DND-41 (cell line): ENCODE results near the gene CERK.

Experiments used
- ATAC-seq: fragments of 200-7000 bp; cut with Tn5 transposase; 3 replicates; pipeline ENCODE4 v1.9.1; 2021; ENCODE audit warnings: low read depth; ENCODE audit not compliant: insufficient read depth
- DNase-seq: peaks from one replicate; pipeline ENCODE4 v3.0.0-alpha.2; 2020
- H2AFZ ChIP-seq: 2 replicates; pipeline ENCODE4 v1.6.0; 2012; ENCODE audit warnings: low read depth, low read length
- H3K27ac ChIP-seq: 2 replicates; pipeline ENCODE4 v1.5.1; 2012; ENCODE audit warnings: low read length, inconsistent platforms
- H3K27me3 ChIP-seq: fragments of 200-600 bp; sonication (generic); 2 replicates; pipeline ENCODE4 v1.6.0; 2012; ENCODE audit warnings: low read length, mild to moderate bottlenecking, inconsistent platforms; ENCODE audit not compliant: insufficient read depth, poor library complexity
- H3K36me3 ChIP-seq: 2 replicates; pipeline ENCODE4 v1.5.1; 2012; ENCODE audit warnings: low read length, inconsistent platforms; ENCODE audit not compliant: insufficient read depth
- H3K4me1 ChIP-seq: 2 replicates; pipeline ENCODE4 v1.5.1; 2012; ENCODE audit warnings: mild to moderate bottlenecking, low read length; ENCODE audit not compliant: insufficient read depth
- H3K4me2 ChIP-seq: 2 replicates; pipeline ENCODE4 v1.6.0; 2012; ENCODE audit warnings: mild to moderate bottlenecking, moderate library complexity, low read length, inconsistent platforms; ENCODE audit not compliant: insufficient read depth
- H3K4me3 ChIP-seq, 2 experiments: fragments of 200-600 bp in 1 of 2; shearing (Covaris generic) in 1 of 2; 2 replicates each; pipeline ENCODE4 v1.5.1; 2012 to 2016; ENCODE audit warnings: inconsistent platforms in 2 of 2, low read length in 2 of 2, mild to moderate bottlenecking in 2 of 2, low read depth in 1 of 2, moderate library complexity in 1 of 2
- H3K79me2 ChIP-seq: 2 replicates; pipeline ENCODE4 v1.6.0; 2012; ENCODE audit warnings: low read length, inconsistent platforms; ENCODE audit not compliant: insufficient read depth
- H3K9ac ChIP-seq: 2 replicates; pipeline ENCODE4 v1.6.0; 2012; ENCODE audit warnings: low read depth, mild to moderate bottlenecking, inconsistent platforms, low read length, moderate library complexity
- H3K9me3 ChIP-seq: 2 replicates; pipeline ENCODE4 v1.5.1; 2012; ENCODE audit warnings: low read length, moderate library complexity, mild to moderate bottlenecking, inconsistent platforms; ENCODE audit not compliant: insufficient read depth, severe bottlenecking
- H4K20me1 ChIP-seq: 2 replicates; pipeline ENCODE4 v1.6.0; 2012; ENCODE audit warnings: low read length; ENCODE audit not compliant: insufficient read depth
- CTCF ChIP-seq: IDR thresholded peaks from 2 replicates; pipeline ENCODE4 v1.5.1; 2012; ENCODE audit warnings: borderline replicate concordance, low read length, moderate library complexity, mild to moderate bottlenecking; ENCODE audit not compliant: poor library complexity, severe bottlenecking; ENCODE audit errors: extremely low read depth
- EZH2 ChIP-seq: IDR thresholded peaks from 3 replicates; pipeline ENCODE4 v1.6.1; 2012; ENCODE audit warnings: borderline replicate concordance, low read depth, mild to moderate bottlenecking, moderate library complexity, low read length, inconsistent platforms; ENCODE audit not compliant: severe bottlenecking

The CERK gene

GRCh38 chr22:46677323-46678002 is 60.6 kb downstream of the CERK start:
- Histone ChIP-seq H3K9me3 (no peaks in the 10 kb centered on the region), H3K27me3 (no peaks in the 10 kb centered on the region), H3K27ac (no peak overlapping the region), H3K9ac (no peak overlapping the region), H3K4me2 (no peak overlapping the region), H3K4me3 (no peak overlapping the region), H4K20me1 (peaks cover 26% of the 10 kb centered on the region), H3K79me2 (no peaks in the 10 kb centered on the region; the same call in 1 of the 2 replicates), H2AFZ (no peak overlapping the region), H3K36me3 (peaks cover 80% of the 10 kb centered on the region), H3K4me1 (no peaks in the 10 kb centered on the region)
- no peak for ATAC-seq
- DNase-seq, result no peak
- TF ChIP-seq EZH2, result no peak

- Histone ChIP-seq H3K4me1 (no peaks in the 10 kb centered on the region), H3K4me3 (no peak overlapping the region), H2AFZ (no peak overlapping the region), H3K4me2 (no peak overlapping the region), H3K27ac (no peak overlapping the region), H3K9me3 (no peaks in the 10 kb centered on the region), H3K27me3 (no peaks in the 10 kb centered on the region), H3K79me2 (no peaks in the 10 kb centered on the region; the same call in 1 of the 2 replicates), H3K9ac (no peak overlapping the region), H3K36me3 (peaks cover 80% of the 10 kb centered on the region), H4K20me1 (peaks cover 26% of the 10 kb centered on the region)
- no peak for TF ChIP-seq EZH2
- TF ChIP-seq CTCF, result no peak
- no peak for DNase-seq
- no peak for ATAC-seq
Measured at GRCh38 chr22:46676881-46677280, 61.2 kb downstream of the CERK start.

GRCh38 chr22:46676479-46676878 is 61.6 kb downstream of the CERK start:
- no peaks in the 10 kb centered on the region for H3K27me3 ChIP-seq
- no peak overlapping the region for H3K9ac ChIP-seq
- H3K4me3 ChIP-seq, result no peak overlapping the region
- no peak for TF ChIP-seq EZH2
- no peak for TF ChIP-seq CTCF
- H3K9me3 ChIP-seq, result no peaks in the 10 kb centered on the region
- peak overlapping the region; percentile 20; the same call in 1 of the 2 replicates for H3K27ac ChIP-seq
- H3K4me1 ChIP-seq, result no peaks in the 10 kb centered on the region
- H3K36me3 ChIP-seq, result peaks cover 80% of the 10 kb centered on the region
- H3K4me2 ChIP-seq, result no peak overlapping the region
- peaks cover 26% of the 10 kb centered on the region for H4K20me1 ChIP-seq
- no peaks in the 10 kb centered on the region; the same call in 1 of the 2 replicates for H3K79me2 ChIP-seq
- DNase-seq (no peak), ATAC-seq (no peak)
- H2AFZ ChIP-seq, result no peak overlapping the region

GRCh38 chr22:46675938-46676337 is 62.1 kb downstream of the CERK start:
- no peaks in the 10 kb centered on the region; the same call in 1 of the 2 replicates for H3K79me2 ChIP-seq
- no peak overlapping the region for H3K4me3 ChIP-seq
- peaks cover 26% of the 10 kb centered on the region for H4K20me1 ChIP-seq
- no peak overlapping the region for H2AFZ ChIP-seq
- ATAC-seq (no peak), DNase-seq (no peak)
- no peaks in the 10 kb centered on the region for H3K4me1 ChIP-seq
- H3K27me3 ChIP-seq, result no peaks in the 10 kb centered on the region
- TF ChIP-seq EZH2, result no peak
- no peak for TF ChIP-seq CTCF
- no peaks in the 10 kb centered on the region for H3K9me3 ChIP-seq
- H3K4me2 ChIP-seq, result no peak overlapping the region
- H3K27ac ChIP-seq, result no peak overlapping the region
- peaks cover 81% of the 10 kb centered on the region for H3K36me3 ChIP-seq
- H3K9ac ChIP-seq, result no peak overlapping the region
